HG03108 (cell line): Measurements from ENCODE around the gene USP4.
A peak's percentile ranks its signal among the peaks of the same experiment; 100 is the strongest.
"Not testable (repeated sequence)": the region's sequence is repeated elsewhere in the genome, so short reads cannot be mapped to it uniquely, and the experiment has no call there.

Source experiments
- ATAC-seq: cut with Tn5 transposase; IDR thresholded peaks from one replicate; pipeline ENCODE4 v1.9.1; 2021; ENCODE audit warnings: moderate library complexity; ENCODE audit not compliant: unreplicated experiment

Gene USP4

DNA sequence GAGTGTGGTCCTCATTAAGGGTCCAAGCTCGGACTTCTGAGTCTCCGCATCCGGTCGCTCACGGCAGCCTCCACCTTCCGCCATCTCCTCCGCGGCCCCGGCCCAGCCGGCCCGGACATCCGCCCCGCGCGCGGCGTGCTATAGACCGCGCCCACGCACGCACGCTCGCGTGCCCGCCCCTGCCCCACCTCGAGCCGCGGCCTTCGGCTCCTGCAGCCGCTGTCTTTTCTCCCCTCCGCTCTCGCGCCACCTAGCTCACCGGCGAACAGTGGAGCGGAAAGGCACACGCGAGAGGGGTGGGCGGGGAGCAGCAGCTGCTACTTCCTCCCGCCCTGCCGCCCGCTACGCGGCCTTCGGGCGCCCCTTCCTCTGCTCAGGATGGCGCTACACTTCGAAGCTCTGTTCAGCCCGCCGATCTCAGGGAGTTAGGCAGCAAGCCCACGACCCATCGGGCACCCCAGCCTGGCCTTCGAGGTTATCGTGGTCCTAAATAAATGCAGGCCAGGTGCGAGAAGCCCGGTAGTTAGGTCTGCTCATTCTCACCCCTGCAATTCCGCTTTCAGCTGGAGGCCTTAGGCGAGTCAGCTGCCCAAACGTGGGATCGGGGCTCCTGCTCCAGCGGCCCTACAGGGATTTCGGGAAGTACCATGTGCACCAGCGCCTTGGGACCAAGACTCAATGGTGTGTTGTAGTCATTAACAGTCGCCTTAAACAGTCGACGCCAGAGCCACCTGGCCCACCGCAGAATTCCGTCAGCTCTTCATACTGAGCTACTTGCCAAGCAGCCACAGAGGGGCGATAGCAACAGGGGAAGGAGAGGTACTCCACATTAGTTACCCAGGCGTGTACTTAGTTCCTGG lies at the start of gene USP4:
Gene USP4, minus strand, starts transcription at position 113 of the 860 bp plus-strand sequence. Its CDS starts 29 bp downstream, at position 84.
- peak; percentile 78 for ATAC-seq

GRCh38 chr3:49389297-49389696 lies 49.4 kb upstream of the USP4 start:
- ATAC-seq = no peak

DNA sequence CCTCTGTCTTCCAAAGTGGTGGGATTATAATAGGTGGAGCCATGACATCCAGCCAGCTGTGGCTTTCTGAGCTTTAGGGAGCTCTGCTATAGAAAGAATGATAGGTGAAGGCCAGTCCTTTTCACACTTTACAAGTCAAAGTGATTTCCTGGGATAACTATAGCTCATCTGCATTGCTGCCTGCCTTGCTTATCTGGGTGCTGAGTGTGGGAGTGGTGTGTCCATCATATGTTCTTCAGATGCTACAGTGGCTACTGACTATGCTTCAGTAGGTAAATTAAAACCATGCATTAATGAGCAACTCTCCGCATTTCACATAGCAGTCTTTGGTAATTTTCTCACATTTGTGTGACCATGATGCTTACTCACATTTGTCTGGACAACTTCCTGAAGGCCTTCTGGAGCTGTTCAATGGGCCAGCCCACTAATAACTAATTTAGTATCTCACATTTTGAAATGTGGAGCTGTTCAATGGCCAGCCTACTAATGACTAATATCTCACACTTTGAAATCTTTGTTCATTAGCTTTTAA lies 48.5 kb upstream of the USP4 start:
- ATAC-seq = no peak

DNA sequence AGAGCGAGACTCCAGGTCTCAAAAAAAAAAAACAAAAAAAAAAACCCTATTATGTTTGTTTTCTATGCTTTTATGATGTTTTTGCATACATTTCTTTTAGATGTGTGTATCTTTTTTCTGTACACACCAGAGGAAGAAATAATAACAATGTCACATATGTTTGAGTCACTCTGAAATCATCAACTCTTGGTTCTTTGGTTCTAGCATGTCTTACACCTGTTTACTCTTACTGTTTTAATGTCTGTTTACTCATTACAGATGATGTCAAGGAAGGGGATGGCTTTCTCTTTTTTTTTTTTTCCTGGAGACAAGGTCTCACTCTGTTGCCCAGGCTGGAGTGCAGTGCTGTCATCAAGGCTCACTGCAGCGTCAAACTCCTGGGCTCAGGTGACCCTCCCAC lies 47.9 kb upstream of the USP4 start:
- ATAC-seq = no peak

DNA sequence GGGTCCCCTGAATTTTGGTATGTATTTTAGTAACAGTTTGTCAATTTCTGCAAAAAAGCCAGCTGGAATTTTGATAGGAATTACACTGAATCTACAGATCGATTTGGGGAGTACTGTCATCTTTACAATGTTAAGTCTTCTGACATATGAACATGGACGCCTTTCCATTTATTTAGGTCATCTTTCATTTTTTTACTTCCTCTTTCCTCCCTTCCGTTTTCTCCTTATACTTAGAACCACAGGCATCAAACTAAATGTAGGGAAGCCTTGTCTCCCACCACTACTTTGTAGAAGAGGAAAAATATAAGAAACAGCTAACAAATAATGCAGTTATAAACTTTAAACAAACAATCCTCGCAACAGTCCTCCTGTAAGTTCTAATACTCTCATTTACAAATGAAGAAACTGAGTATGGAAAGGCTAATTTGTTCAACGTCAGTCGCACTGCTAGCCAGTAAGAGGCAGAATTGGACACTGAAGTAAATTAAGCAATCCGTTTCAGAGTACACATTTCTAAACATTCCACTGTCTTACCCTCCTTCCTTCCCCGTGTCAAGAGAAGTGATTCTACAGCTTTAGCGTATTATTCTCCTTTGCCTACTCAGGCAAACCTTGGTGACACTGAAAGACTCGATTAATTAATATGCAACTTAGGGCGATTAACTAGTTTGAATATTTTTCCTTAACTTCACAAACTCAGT lies 46.4 kb upstream of the USP4 start:
- no peak for ATAC-seq

DNA sequence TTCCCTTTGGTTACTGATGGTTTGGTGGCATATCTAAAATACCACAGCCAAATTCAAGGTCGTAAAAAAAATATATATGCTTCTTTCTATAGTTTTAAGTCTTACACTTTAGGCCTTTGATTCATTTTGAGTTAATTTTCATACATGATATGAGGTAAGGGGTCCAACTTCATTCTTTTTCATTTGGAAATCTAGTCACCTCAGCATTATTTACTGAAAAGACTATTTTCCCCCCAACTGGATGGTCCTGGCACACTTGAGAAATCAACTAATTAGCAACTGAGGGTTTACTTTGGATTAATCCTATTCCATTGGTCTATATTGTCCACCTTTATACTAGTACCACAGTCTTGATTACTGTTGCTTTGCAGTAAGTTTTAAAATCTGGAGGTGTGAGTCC lies 45.8 kb upstream of the USP4 start:
- ATAC-seq = no peak

- no peak for ATAC-seq
Observed at GRCh38 chr3:49383387-49383786, 43.5 kb upstream of the USP4 start.

DNA sequence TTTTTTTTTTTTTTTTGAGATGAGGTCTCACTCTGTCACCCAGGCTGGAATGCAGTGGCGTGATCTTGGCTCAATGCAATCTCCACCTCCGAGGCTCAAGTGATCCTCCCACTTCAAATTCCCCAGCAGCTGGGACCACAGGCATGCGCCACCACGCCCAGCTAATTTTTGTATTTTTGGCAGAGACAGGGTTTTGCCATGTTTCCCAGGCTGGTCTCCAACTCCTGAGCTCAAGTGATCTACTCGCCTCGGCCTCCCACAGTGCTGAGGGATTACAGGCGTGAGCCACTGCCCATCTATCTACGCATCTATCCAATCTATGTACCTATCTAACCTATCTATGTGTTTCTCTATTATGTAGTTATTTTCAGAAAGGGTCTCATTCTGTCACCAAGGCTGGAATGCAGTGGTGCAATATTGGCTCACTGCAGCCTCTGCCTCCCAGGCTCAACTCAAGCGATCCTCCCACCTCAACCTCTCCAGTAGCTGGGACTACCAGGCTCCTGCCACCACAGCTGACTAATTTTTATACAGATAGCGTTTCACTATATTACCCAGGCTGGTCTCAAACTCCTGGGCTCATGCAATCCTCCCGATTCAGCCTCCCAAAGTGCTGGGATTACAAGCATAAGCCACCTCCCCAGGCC lies 38.5 kb upstream of the USP4 start:
- no peak for ATAC-seq

DNA sequence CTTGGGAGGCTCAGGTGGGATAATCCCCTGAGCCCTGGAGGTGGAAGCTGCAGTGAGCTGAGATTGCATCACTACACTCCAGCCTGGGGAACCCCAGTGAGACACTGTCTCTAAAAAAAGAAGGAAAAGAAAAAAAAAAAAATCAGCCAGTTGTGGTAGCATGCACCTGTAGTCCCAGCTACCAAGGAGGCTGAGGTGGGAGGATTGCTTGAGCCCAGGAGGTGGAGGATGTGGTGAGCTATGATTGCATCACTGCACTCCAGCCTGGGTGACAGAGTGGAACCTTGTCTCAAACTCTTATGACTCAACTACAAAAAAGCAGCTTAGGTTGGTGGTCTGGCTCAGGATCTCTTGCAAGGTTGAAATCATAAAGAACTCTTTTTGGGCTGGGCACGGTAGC lies 37.6 kb upstream of the USP4 start:
- no peak for ATAC-seq

DNA sequence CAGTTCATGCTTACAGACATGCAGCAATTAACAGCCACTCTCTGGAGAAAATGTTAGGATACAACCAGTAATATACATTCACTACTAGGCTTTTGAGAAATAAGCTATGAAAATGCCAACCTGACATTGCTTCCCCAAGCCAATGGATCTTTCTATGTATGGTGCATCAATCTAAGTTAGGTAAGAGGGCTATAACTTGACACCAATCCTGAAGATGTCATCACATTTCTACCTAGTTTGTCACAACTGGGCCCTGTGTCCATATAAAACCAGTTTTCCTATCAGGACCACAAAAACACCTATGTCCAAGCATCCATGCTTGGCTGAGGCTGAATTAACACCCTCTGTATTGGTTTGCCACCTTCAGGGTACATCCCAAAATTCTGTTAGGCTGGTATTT lies 32.1 kb upstream of the USP4 start:
- no peak for ATAC-seq

GRCh38 chr3:49370585-49371290 lies 30.9 kb upstream of the USP4 start:
- no peak for ATAC-seq

- no peak for ATAC-seq
Observed at GRCh38 chr3:49362561-49362960, 22.7 kb upstream of the USP4 start.

- no peak for ATAC-seq
Observed at GRCh38 chr3:49359623-49360022, 19.8 kb upstream of the USP4 start.

DNA sequence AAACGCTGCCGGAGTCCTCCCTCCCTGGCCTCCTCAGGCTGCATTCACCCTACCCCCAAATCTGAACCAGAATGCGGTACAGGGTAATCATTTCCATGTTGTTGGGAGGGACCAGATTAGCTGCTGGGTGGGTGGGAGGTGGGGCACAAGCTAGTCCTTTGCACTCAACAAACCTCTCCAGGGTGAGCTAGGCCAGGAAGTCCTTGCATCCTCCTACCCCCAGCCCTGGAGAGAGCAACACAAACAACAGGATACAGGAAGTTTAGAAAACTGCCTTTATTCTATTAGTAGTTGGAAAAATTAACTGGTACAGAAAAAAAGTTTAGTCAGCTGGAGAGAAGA lies 19.0 kb upstream of the USP4 start:
- peak; percentile 7 for ATAC-seq

GRCh38 chr3:49358217-49358883 lies 18.5 kb upstream of the USP4 start, which contains the start of gene GPX1:
TSS of gene GPX1 (minus strand) at chr3:49358353. CDS start at chr3:49358278, 75 bp downstream.
- ATAC-seq = peak; percentile 86

GRCh38 chr3:49357443-49358216 lies 17.8 kb upstream of the USP4 start:
- ATAC-seq = peak; percentile 8

- ATAC-seq = not testable (repeated sequence)
Observed at GRCh38 chr3:49357095-49357442, 17.2 kb upstream of the USP4 start.

GRCh38 chr3:49352890-49353421 lies 13.1 kb upstream of the USP4 start:
- ATAC-seq = no peak

- ATAC-seq = no peak
Observed at GRCh38 chr3:49352281-49352680, 12.4 kb upstream of the USP4 start.
